Activated naive CD4-positive, alpha-beta T cell treated with anti-CD3 and anti-CD28 coated beads, Interleukin-2, amount 50 U/mL, for 16 hours (primary cell): ENCODE results near the gene KCNQ5.
"Not testable (repeated sequence)": the region's sequence is repeated elsewhere in the genome, so short reads cannot be mapped to it uniquely, and the experiment has no call there.

Experiments
- DNase-seq: peaks from one replicate; pipeline ENCODE4 v3.0.0-alpha.2; 2020

The KCNQ5 gene

DNA sequence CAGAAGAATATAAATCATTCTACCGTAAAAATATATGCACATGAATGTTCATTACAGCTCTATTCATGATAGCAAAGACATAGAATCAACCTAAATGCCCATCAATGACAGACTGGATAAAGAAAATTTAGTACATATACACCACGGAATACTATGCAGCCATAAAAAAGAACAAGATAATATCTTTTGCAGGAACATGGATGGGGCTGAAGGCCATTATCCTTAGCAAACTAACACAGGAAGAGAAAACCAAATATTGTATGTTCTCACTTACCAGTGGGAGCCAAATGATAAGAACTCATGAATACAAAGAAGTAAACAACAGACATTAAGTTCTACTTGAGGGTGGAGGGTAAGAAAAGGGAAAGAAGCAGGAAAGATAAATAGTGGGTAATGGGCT lies 595.0 kb downstream of the KCNQ5 start:
- no peak for DNase-seq

DNA sequence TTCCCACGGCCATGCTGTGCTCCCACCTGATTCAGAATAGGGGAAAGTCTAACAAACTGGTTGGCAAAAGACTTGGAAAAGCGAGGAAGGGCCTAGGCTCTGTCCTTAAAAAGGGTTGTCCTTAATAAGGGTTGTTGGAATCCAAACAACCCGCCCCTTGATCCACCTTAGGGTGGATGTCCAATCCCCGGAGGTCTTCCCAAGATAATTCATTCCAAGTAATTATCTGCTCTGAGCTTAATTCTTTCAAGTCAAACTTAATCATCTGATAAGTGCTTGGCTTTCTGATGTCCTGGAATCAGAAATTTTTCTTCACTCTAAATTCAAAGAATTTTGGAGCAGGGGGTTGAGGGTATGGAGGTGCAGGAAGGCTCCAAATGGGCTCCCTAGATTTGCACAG lies 603.5 kb downstream of the KCNQ5 start, which contains the start of gene KHDC1L:
KHDC1L (minus strand) TSS at position 101 of the 400 bp plus-strand sequence; CDS start at position 13, 88 bp downstream.
- DNase-seq: no peak

DNA sequence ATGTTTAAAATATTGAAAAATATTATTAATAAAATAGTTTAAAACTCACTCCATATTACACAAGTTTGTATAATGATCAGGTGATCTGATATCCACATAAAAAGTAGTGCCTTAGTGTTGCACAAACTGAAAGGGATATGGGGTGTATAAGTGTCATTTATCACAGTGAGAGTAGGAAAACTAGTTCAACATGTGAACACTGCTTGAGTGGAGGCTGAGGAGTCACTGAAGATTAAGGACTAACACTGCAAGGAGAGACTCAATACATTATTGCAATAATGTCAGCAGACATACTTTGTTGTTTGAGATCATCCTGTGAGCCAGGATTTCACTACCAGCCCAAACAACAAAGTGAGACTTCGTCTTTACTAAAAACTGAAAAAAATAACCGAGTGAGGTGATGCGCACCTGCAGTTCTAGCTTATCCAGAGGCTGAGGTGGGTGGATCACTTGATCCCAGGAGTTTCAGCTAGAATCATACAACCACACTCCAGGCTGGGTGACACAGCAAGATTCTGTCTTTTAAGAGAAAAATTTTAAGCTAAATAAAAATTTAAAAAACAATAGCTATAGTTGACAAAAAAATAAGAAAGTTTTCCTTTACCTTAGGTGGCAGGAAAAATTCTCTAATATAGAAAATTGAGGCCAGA lies 605.9 kb downstream of the KCNQ5 start:
- DNase-seq: no peak

DNA sequence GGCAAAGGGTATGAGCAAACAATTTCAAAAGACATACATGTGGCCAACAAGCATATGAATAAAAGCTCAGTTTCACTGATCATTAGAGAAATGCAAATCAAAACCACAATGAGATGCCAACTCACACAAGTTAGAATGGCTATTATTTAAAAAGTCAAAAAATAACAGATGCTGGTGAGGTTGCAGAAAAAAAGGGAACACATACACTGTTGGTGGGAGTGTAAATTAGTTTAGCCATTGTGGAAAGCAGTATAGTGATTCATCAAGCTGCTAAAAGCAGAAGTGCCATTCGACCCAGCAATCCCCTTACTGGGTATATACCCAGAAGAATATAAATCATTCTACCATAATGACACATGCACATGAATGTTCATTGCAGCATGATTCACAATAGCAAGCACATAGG lies 610.1 kb downstream of the KCNQ5 start:
- DNase-seq: no peak

DNA sequence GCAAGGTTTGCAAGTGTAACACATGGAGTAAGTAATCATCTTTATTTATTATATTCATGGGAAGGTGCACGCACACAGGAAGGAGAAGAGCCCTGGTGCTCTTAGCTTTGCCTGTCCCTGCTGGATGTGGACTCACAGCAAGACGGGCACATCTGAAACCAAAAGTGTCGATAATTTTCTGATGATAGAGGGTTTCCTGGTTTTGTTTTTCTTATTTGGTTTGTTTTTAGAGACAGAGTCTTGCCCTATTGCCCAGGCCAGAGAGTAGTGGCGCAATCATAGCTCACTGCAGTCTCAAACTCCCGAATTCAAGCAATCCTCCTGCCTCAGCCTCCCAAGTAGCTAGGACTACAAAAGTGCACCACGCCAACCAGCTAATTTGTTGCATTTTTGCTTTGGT lies 611.2 kb downstream of the KCNQ5 start:
- no peak for DNase-seq

DNA sequence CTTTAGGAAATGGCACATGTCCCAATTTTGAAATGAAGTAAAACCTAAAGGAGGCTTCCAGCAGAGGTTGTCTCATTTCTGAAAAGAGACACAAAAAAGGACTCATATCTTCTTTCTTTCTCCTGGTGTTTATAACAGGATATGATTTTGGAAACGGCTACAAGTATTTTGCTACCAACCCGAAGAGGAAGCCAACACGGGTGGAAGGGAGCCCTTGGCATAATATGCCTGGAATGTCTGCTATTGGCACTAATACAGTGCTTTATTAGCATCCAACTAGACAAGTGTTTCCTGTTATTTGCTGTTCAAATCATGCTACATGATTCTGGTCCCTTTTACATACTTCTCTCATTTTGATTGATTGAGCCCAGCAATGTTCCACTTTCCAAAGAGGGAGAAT lies 612.1 kb downstream of the KCNQ5 start:
- not testable (repeated sequence) for DNase-seq

DNA sequence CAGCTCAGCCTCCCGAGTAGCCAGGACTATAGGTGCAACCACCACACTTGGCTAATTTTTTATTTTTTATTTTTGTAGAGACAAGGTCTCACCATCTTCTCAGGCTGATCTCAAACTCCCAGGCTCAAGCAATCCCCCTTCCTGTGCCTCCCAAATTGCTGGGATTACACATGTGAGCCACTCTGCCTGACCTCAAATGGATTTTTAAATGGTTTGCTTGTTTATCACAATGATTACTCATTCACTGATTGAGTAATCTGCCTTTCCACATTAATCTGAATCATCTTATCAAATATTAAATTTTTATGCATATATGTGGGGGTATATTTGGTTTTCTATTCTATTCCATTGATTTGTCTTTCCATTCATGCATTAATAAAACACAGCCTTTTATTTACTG lies 612.9 kb downstream of the KCNQ5 start:
- DNase-seq: no peak

DNA sequence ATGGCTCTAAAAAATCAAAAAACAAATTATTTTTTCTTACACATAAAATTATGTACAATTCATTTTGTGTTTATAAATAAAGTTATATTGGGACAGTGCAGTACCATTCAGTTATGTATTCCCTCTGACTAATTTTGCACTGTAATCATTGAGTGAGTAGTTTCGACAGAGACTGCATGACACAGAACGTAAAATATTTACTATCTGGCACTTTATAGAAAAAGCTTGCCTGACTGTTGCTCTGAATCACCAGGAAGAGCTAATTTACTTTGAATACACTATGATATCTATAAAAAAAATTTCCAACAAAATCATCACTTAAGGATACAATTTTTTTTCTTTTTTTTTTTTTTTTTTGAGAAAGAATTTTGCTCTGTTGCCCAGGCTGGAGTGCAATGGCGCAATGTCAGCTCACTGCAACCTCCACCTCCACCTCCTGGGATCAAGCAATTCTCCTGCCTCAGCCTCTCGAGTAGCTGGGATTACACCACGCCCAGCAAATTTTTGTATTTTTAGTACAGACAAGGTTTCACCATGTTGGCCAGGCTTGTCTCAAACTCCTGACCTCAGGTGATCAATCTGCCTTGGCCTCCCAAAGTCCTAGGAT lies 614.4 kb downstream of the KCNQ5 start:
- DNase-seq: no peak

DNA sequence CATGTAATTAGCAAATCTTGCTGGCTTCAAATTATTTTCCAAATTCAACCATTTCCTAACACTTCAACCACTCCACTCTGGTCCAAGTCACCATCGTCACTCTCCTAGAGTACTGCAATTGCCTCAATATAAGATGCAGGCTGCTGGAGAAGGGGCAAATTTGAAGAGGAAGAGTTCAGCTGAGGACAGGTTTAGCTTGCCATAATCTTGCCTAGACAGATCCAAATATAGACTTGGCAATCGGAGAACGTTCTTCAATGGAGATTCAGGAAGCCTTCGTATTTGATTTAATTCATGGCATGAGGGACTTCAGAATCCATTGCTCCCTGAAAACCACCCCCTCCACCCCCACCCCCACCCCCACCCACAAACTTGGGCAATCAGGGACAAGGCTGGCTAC lies 618.9 kb downstream of the KCNQ5 start:
- DNase-seq: no peak

DNA sequence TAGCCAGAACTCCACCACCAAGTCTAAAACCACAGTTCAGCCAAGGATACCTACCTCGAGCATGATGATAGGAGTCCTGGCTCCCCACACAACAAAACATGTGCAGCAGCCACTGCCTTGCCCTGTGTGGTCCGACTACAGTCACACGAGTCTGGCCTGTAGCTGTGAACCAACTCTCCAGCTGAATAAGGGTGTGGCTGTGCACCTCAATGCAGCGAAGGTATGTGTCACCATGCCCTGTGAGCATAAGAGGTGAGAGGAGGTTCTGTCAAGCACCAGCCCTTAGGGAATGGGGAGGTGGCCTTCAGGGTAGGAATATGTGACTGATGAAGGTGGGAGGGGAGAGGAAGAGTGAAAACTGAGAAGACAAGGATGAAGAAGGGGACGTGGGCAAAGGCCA lies 620.1 kb downstream of the KCNQ5 start:
- DNase-seq: no peak
